ENCODE data around the gene NIT1.

- TF ChIP-seq CTCF (IDR thresholded peaks at IDR 0.05; ENCODE audit: low read depth, low read length) = no peak
- TF ChIP-seq EZH2phosphoT487 (IDR thresholded peaks at IDR 0.05; ENCODE audit: low read depth) = no peak
Measured at GRCh38 chr1:161085165-161085564, 32.7 kb upstream of the NIT1 start.
